GM18526 (cell line): ENCODE results near the gene GTF3C5.

ENCODE experiments used
- POLR2A ChIP-seq: IDR thresholded peaks from 3 replicates; pipeline ENCODE4 v1.6.1; 2011; ENCODE audit not compliant: insufficient read length; ENCODE audit errors: extremely low read depth

GTF3C5 gene

DNA sequence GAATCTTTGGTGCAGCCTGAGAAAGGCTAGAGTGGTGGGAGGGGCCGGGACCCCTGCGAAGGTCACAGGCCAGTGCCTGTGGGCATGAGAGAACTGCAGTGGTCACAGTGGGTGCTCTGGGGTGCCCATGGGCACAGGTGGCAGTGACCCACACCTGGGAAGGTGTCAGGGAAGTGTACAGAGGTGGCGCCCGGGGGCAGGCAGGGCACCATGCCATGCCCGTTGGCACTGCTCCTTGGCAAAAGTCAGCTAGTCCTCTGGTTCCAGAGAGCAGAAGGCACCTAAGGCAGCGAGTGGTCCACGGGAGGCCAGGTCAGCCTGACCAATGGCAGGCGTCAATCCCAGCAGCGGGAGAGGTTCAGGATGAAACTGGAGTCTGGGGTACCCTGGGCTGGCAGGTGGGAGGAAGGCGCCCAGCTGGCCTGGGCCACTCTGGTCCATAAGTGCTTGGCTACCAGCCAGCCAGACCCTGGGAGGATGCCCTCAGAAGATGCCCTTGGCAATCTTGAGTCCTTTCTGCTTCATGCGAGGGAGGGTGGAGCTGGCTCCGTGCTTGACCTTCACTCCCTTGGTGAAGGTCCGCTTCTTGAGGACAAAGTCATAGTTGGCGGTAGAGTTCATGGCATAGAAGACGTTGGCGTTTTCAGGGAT is 67.4 kb downstream of the GTF3C5 start:
- no peak for TF ChIP-seq POLR2A

- TF ChIP-seq POLR2A = no peak
Measured at GRCh38 chr9:133098871-133099270, 68.1 kb downstream of the GTF3C5 start.

DNA sequence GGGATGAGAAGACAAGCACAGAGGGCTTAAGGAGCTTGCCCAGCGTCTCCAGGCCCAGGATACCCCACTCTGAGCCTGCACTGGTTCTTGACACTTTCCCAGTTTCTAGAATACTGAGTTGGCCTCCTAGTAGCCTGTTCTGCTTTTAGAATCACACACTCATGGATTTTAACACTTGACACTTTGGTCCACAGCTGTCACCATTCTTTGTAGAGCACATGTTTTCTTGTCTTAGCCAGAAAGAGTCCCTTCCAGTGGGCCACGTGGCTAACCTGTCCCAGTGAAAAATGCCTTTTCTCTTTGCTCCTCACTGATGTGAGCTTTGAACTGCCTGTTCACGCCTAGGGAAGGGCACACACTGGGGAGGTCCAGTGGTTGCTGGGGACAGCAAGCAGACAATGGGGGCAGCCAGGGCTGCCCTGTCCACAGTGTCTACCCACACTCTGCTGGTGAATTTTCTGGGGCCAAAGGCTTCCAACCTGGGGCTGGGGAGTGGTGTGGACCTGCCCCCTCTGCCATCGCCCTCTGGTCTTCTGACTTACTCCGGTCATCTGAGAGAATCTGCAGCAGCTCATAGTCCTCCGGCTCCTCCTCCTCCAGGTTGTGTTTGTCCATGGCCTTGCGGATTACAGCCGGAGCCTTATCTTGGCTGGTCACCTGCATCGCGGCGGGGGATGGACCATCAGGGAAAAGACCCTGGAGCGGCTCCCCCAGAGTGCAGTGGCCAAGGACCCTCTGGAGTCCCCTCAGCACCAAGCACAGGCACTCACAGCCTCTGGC is 69.1 kb downstream of the GTF3C5 start:
- no peak for TF ChIP-seq POLR2A

GRCh38 chr9:133100506-133101355 is 69.9 kb downstream of the GTF3C5 start:
- no peak for TF ChIP-seq POLR2A

- TF ChIP-seq POLR2A = no peak
Measured at GRCh38 chr9:133101356-133102189, 70.8 kb downstream of the GTF3C5 start.

- no peak for TF ChIP-seq POLR2A
Measured at GRCh38 chr9:133102190-133103021, 71.6 kb downstream of the GTF3C5 start.

DNA sequence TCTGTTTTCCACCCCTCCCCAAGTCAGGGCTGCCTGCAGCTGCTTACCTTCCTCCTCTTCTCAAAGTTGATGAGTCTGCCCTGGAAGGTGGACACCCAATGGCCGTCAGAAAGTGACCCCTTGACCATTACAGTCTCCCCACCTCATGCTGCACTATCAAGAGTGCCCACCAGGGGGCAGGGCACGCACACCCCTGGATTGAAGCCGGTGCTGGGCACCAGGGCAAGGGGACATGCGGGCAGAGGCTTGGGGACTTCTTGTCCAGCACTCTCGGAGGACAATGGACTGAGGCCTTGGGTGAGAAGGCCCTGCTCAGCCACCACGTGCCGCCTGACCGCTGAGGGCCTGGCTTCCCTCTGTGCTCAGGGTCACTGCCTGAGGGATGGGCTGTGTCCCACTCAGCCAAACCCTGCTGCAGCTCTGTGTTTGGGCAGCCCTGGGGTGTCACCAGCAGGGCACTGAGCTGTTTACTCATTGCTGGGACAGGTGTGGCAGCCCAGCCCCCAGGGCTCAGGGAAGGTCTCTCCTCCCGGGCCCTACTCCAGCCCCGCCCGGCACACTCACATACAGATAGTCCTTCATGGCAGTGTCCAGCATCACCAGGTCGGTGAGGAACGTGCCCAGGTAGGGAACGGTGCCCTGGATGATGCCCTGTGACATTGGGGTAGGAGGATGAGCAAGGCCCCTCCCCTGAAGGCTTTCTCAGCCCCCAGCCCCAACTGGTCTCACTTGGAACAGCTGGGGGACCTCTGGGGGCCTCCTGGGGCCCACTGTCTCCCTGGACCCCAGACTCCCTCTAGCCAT is 72.6 kb downstream of the GTF3C5 start:
- no peak for TF ChIP-seq POLR2A

GRCh38 chr9:133103987-133104505 is 73.2 kb downstream of the GTF3C5 start:
- no peak for TF ChIP-seq POLR2A

GRCh38 chr9:133104718-133105460 is 74.1 kb downstream of the GTF3C5 start:
- no peak for TF ChIP-seq POLR2A

- no peak for TF ChIP-seq POLR2A
Measured at GRCh38 chr9:133105461-133105770, 74.6 kb downstream of the GTF3C5 start.

DNA sequence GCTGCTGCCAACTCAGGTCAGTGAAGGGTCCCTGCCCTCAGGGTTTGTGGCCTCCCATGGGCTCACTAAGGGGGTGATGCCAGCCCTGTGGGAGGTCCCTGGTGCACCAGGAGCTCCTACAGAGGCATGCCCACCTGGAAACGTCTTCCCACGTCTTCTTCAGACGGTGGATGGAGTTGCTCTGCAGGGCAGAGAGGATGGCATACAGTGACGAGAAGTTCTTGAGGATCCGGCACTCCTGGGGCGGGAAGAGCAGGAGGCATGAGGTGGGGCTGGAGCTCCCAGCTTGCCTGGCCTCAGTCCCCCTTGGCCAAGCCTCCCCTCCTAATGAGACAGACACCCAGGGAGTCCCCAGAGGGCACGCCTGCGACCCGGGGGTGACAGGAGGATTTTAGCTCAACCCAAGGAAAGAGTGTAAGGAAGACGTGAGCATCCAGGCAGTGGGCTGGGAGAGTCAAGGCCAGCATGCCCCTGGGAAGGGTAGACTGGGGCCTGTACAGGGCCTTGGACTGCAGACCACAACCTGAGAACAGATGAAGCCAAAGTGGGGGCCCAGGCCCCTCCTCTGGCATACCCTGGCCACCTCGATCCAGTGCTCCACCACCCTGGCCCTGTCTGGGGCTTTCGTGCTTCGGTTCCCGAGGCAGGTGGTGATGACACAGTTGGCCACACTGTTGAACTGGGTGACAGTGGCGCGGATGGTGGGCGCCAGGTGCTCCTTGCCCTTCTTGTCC is 75.9 kb downstream of the GTF3C5 start:
- TF ChIP-seq POLR2A = no peak

- TF ChIP-seq POLR2A = no peak
Measured at GRCh38 chr9:133107245-133107722, 76.5 kb downstream of the GTF3C5 start.
